Esophagus squamous epithelium (tissue), 4 donors: ENCODE data around the gene IL16.

Experiments used
- POLR2A ChIP-seq, 4 donors: fragments of 450-650 bp; IDR thresholded peaks; one replicate each; pipeline ENCODE4 v1.6.1; 2017; ENCODE audit warnings: antibody characterized with exemption in 4 of 4, mild to moderate bottlenecking in 4 of 4, moderate library complexity in 3 of 4
- TF ChIP-seq, protein P1 (sequence below), 6 experiments: fragments of 450-650 bp in 4 of 6; fragments of 200-600 bp in 2 of 6; sonication (generic) in 2 of 6; IDR thresholded peaks; one replicate each; pipeline ENCODE4 v1.5.1; 2016 to 2019; ENCODE audit warnings: antibody characterized with exemption in 6 of 6, mild to moderate bottlenecking in 4 of 6, moderate library complexity in 4 of 6

GRCh38 chr15:81329446-81329845 is 132.8 kb downstream of the IL16 start:
- TF ChIP-seq, protein P1, sequence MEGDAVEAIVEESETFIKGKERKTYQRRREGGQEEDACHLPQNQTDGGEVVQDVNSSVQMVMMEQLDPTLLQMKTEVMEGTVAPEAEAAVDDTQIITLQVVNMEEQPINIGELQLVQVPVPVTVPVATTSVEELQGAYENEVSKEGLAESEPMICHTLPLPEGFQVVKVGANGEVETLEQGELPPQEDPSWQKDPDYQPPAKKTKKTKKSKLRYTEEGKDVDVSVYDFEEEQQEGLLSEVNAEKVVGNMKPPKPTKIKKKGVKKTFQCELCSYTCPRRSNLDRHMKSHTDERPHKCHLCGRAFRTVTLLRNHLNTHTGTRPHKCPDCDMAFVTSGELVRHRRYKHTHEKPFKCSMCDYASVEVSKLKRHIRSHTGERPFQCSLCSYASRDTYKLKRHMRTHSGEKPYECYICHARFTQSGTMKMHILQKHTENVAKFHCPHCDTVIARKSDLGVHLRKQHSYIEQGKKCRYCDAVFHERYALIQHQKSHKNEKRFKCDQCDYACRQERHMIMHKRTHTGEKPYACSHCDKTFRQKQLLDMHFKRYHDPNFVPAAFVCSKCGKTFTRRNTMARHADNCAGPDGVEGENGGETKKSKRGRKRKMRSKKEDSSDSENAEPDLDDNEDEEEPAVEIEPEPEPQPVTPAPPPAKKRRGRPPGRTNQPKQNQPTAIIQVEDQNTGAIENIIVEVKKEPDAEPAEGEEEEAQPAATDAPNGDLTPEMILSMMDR (IDR thresholded peaks at IDR 0.05) = no peak
- no peak for TF ChIP-seq POLR2A (IDR thresholded peaks at IDR 0.05)
